IPS-15b (cell line): Measurements from ENCODE around the gene ST6GAL1.
"Not testable (repeated sequence)": the region's sequence is repeated elsewhere in the genome, so short reads cannot be mapped to it uniquely, and the experiment has no call there.

Experiments used
- H3K27me3 ChIP-seq: one replicate; pipeline ENCODE4 v1.6.1; 2013; ENCODE audit warnings: low read length; ENCODE audit not compliant: control insufficient read depth, insufficient read depth
- H3K36me3 ChIP-seq: one replicate; pipeline ENCODE4 v1.6.1; 2013; ENCODE audit warnings: low read length; ENCODE audit not compliant: control insufficient read depth, insufficient read depth
- H3K4me1 ChIP-seq: one replicate; pipeline ENCODE4 v1.6.1; 2013; ENCODE audit warnings: mild to moderate bottlenecking, low read length; ENCODE audit not compliant: control insufficient read depth, insufficient read depth
- H3K4me3 ChIP-seq: one replicate; pipeline ENCODE4 v1.5.1; 2013; ENCODE audit warnings: low read depth, low read length
- H3K9ac ChIP-seq: one replicate; pipeline ENCODE4 v1.6.1; 2013; ENCODE audit warnings: low read depth, mild to moderate bottlenecking, low read length
- H3K9me3 ChIP-seq: one replicate; pipeline ENCODE4 v1.6.1; 2013; ENCODE audit warnings: mild to moderate bottlenecking, low read length; ENCODE audit not compliant: control insufficient read depth, insufficient read depth

ST6GAL1 gene

DNA sequence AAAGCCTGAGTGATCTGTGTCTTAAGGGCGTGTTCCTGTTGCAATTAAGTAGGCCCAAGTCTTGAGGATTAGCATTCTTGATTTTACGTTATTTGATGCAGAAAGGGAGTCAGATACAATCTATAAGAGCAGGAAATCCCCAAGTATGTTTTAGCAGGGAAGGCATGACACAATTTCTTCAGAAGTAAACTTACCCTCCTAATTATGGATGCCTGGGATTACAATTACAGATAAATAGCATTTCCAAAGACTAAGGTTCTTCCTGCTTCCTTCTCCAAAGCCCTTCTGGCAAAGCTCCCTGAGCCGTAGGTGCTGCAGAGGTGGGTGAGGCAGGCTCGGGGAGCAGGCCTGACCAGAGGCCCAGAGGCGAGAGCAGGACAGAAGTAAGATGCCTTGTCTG lies 34.9 kb upstream of the ST6GAL1 start:
- Histone ChIP-seq H3K36me3 (no peaks in the 10 kb centered on the region), H3K9ac (no peak overlapping the region), H3K4me3 (no peak overlapping the region), H3K4me1 (peaks cover 27% of the 10 kb centered on the region), H3K9me3 (peaks cover 3% of the 10 kb centered on the region), H3K27me3 (no peaks in the 10 kb centered on the region)

DNA sequence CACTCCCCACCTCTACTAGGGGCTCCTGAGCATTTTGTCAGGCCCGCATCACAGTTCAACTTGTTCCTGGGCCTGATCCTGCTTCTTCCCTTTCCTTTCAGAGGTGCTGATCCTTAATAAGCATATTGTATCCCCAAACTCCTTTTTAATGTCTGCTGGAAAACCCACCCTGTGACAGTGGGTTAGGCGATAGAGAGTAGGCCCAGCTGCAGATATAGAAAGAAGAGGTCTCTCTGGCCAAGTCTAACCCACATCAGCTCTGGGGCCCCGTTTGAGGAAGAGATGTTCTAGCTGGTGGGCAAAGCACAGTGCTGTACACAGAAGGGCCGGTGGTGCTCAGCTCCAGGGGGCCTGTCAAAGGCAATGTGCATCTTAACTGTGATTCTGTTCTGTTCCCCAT lies 34.3 kb upstream of the ST6GAL1 start:
- H3K9me3 ChIP-seq = peaks cover 3% of the 10 kb centered on the region
- no peak overlapping the region for H3K9ac ChIP-seq
- no peaks in the 10 kb centered on the region for H3K27me3 ChIP-seq
- H3K4me3 ChIP-seq = no peak overlapping the region
- H3K36me3 ChIP-seq = no peaks in the 10 kb centered on the region
- H3K4me1 ChIP-seq = peaks cover 27% of the 10 kb centered on the region

GRCh38 chr3:186896875-186897274 lies 33.5 kb upstream of the ST6GAL1 start:
- Histone ChIP-seq H3K9ac (no peak overlapping the region), H3K36me3 (no peaks in the 10 kb centered on the region), H3K27me3 (no peaks in the 10 kb centered on the region), H3K9me3 (peaks cover 3% of the 10 kb centered on the region), H3K4me3 (no peak overlapping the region), H3K4me1 (peaks cover 27% of the 10 kb centered on the region)

- Histone ChIP-seq H3K36me3 (no peaks in the 10 kb centered on the region), H3K4me3 (no peak overlapping the region), H3K9me3 (no peaks in the 10 kb centered on the region), H3K27me3 (no peaks in the 10 kb centered on the region), H3K4me1 (peaks cover 9% of the 10 kb centered on the region), H3K9ac (no peak overlapping the region)
Observed at GRCh38 chr3:186901135-186901734, 29.1 kb upstream of the ST6GAL1 start.

DNA sequence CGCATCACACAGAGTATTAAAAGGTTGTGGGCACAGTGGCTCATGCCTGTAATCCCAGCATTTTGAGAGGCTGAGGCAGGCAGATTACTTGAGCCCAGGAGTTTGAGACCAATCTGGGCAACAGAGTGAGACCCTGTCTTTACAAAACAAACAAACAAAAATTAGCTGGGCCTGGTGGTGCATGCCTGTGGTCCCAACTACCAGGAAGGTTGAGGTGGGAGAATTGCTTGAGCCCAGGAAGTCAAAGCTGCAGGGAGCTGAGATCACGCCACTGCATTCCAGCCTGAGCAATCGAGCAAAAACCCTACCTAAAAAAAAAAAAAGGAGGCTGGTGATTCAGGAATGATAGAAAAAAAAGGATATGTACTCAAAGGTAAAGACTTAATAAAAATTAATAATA lies 28.2 kb upstream of the ST6GAL1 start:
- Histone ChIP-seq H3K27me3 (no peaks in the 10 kb centered on the region), H3K36me3 (no peaks in the 10 kb centered on the region), H3K9me3 (no peaks in the 10 kb centered on the region), H3K9ac (no peak overlapping the region), H3K4me3 (no peak overlapping the region), H3K4me1 (peaks cover 2% of the 10 kb centered on the region)

DNA sequence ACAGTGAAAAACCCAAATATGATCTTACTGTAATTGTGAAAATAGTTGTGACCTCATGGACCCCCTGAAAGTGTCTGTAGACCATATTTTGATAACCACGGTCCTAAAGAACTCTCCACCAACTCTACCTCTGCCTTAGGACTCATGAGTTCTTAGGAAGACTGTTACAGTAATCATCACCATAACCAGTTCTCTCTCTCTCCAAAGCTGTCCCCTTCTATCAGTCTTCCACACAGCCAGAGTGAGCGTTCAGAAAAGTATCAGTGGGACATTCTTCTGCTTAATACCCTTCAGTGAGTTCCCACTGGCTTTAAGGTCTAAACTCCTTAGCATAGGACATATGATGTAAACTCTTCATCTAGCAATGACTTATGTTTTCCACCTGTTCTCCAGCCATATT lies 27.6 kb upstream of the ST6GAL1 start:
- H3K4me1 ChIP-seq = no peaks in the 10 kb centered on the region
- no peaks in the 10 kb centered on the region for H3K27me3 ChIP-seq
- no peaks in the 10 kb centered on the region for H3K9me3 ChIP-seq
- H3K36me3 ChIP-seq = no peaks in the 10 kb centered on the region
- H3K9ac ChIP-seq = no peak overlapping the region
- no peak overlapping the region for H3K4me3 ChIP-seq

DNA sequence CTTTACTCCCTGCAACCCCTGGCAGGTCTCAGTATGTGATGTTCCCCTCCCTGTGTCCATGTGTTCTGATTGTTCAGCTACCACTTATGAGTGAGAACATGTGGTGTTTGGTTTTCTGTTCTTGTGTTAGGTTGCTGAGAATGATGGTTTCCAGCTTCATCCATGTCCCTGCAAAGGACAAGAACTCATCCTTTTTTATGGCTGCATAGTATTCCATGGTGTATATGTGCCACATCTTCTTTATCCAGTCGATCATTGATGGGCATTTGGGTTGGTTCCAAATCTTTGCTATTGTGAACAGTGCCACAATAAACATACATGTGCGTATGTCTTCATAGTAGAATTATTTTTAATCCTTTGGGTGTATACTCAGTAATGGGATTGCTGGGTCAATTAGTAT lies 26.6 kb upstream of the ST6GAL1 start:
- H3K4me3 ChIP-seq, H3K4me1 ChIP-seq, H3K9me3 ChIP-seq, H3K9ac ChIP-seq, H3K36me3 ChIP-seq, H3K27me3 ChIP-seq: not testable (repeated sequence)

GRCh38 chr3:186907075-186907474 lies 23.3 kb upstream of the ST6GAL1 start:
- H3K9me3 ChIP-seq, H3K27me3 ChIP-seq, H3K36me3 ChIP-seq, H3K9ac ChIP-seq, H3K4me3 ChIP-seq, H3K4me1 ChIP-seq: not testable (repeated sequence)

GRCh38 chr3:186909078-186909853 lies 21.1 kb upstream of the ST6GAL1 start:
- Histone ChIP-seq H3K4me3 (no peak overlapping the region), H3K27me3 (no peaks in the 10 kb centered on the region), H3K9me3 (no peaks in the 10 kb centered on the region), H3K4me1 (peaks cover 2% of the 10 kb centered on the region), H3K36me3 (no peaks in the 10 kb centered on the region), H3K9ac (no peak overlapping the region)

- Histone ChIP-seq H3K36me3 (no peaks in the 10 kb centered on the region), H3K4me3 (no peak overlapping the region), H3K9me3 (no peaks in the 10 kb centered on the region), H3K9ac (no peak overlapping the region), H3K27me3 (no peaks in the 10 kb centered on the region), H3K4me1 (no peaks in the 10 kb centered on the region)
Observed at GRCh38 chr3:186915806-186916796, 14.2 kb upstream of the ST6GAL1 start.

GRCh38 chr3:186917512-186918312 lies 12.6 kb upstream of the ST6GAL1 start:
- Histone ChIP-seq H3K27me3 (no peaks in the 10 kb centered on the region), H3K9ac (no peak overlapping the region), H3K4me3 (no peak overlapping the region)

More at GRCh38 chr3:186917512-186918312, 12.6 kb upstream of the ST6GAL1 start:
- Histone ChIP-seq H3K4me1 (no peaks in the 10 kb centered on the region), H3K9me3 (no peaks in the 10 kb centered on the region), H3K36me3 (no peaks in the 10 kb centered on the region)
